Activated CD4-positive, alpha-beta T cell treated with anti-CD3 and anti-CD28 coated beads, Interleukin-10, Interleukin-2, amounts not matched to agents 100 ng/mL and 50 ng/mL, durations not matched to agents 16 hours and 8 hours (primary cell): ENCODE results near the gene PIK3C3.
"Not testable (repeated sequence)": the region's sequence is repeated elsewhere in the genome, so short reads cannot be mapped to it uniquely, and the experiment has no call there.

Source experiments
- DNase-seq: peaks from one replicate; pipeline ENCODE4 v3.0.0-alpha.2; 2020

Gene PIK3C3

DNA sequence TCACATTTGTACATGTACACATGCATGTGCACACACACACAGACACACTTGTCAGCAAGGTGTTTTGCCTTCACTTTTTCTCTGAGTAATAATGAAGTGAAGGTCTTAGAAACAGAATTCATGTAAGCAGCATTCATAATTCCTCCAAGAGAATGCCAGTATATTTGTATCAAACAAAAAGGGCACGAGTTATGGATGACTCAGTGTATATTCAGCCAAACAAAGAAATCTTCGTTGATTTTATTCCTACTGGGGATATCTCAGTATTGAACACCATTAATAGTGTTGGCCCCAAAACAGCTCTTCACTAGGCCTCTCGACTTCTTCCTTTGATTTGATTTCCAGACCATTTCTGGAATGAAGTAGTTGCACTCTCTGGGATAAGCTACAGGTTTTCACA lies 125.3 kb downstream of the PIK3C3 start:
- DNase-seq: no peak

DNA sequence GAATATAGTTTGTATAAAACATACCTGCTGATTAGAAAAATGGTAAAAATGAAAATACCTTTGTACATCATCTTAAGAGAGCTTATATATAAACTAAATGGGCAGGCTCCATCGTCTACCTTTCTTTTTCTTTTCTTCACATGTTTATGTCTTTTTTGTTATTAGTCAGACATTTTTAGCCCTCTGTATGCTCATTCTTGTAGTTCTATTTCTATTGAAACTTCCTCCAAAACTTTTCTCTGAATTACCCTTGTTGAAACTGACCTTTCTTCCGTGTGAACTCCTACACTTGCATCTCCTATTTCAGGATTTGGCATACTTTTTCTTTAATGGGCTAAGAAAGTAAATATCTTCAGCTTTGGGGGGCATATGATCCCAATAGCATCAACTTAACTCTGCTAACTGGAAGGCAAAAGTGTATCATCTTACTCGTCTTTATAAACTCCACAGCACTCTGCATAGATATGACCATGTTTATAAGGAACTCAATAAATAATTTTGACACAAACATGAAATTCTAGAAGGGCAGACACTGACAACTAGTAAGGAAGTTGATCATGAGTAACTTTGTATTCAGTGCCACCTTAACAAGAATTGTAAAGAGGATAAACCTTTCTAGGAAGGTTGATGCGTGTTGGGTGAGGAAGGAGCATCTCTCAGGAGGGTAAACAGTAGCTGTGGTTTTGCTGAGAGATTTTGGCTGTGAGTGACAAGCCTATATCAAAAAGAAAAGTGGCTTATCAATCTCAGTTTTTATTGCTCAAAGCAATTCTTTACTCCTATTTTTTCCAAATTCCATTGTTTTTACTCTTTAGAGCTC lies 127.6 kb downstream of the PIK3C3 start:
- DNase-seq: peak; percentile 46

DNA sequence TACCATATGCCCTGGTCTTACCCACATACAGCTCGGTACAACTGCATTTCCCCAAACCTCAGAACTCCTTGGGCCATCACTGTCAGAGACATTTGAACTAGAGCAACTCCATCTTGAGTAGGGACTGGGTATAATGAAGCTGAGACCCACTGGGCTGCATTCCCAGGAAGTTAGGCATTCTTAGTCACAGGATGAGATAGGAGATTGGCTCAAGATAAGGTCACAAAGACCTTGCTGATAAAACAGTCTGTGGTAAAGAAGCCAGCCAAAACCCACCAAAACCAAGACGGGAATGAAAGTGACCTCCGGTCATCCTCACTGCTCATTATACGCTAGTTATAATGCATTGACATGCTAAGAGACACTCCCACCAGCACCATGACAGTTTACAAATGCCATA lies 131.3 kb downstream of the PIK3C3 start:
- DNase-seq: no peak

DNA sequence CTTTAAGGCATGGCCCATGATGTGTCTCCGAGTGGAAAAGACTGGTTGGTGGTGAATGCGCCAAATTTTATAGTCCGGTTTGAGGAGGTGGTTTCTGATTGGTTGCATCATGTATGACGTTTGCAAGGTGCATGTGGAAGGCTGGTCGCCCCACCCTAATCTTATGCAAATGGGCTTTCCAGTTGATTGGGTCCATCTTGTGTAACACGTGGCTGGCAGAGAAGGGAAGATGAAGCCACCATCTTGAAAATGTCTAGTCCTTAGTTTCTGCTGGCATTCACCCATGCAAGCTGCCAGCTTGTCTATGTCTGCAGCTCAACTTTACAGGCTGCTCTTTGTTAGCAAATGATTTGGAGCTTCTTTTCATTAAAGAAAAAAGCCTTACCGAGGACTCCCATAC lies 132.2 kb downstream of the PIK3C3 start:
- DNase-seq: no peak

DNA sequence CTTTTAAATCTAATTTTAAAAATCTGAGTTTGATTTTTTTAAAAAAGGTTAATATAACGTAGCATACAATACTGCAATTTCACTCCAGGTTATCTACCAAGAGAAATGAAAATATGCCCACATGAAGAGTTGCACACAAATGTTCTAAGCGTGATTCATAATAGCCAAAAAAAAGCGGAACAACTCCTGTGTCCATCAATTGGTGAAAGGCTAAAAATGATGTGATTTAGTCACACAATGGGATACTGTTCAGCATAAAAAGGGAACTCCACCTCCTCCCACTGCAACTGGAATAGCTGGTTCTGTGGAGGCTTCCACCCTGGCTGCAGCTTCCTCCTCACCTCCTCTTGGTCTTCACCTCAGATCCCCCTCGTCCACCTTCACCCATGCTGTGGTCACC lies 132.8 kb downstream of the PIK3C3 start:
- no peak for DNase-seq

DNA sequence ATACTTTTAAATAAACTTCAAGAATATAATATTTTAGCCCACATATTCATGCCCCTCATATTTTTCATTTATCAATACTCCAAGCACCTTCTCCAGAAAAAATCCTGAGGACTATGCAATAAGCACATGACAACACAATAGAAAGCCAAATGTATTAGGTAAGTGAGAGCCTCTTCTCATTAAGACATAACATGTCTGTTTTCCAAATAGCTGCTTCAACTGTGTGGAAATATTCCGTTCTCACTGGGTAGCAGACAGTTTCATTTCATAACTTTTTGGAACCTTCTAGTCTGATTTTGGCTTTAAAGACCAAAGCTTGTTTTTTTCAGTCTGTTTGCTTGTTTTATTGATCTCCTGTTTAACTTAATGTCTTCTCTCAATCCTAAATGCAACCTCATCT lies 137.8 kb downstream of the PIK3C3 start:
- DNase-seq: no peak

DNA sequence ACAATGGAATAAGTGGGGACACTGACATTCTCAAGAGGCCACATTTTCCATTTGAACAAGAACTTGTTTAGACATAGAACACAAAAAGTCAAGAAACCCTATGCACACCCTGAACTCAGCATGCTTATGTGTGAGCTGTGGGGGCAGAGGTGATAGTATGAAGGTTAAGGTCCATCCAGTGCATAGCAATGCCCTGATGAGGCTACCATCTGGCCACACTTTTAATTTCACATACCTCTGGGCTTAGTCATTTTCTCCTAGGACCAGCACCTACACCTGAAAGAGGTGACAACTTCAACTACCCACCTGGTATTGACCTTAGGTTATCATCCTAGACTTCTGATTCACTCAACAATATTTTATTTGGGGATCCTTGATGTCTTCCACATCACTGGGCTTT lies 139.8 kb downstream of the PIK3C3 start:
- DNase-seq: no peak

DNA sequence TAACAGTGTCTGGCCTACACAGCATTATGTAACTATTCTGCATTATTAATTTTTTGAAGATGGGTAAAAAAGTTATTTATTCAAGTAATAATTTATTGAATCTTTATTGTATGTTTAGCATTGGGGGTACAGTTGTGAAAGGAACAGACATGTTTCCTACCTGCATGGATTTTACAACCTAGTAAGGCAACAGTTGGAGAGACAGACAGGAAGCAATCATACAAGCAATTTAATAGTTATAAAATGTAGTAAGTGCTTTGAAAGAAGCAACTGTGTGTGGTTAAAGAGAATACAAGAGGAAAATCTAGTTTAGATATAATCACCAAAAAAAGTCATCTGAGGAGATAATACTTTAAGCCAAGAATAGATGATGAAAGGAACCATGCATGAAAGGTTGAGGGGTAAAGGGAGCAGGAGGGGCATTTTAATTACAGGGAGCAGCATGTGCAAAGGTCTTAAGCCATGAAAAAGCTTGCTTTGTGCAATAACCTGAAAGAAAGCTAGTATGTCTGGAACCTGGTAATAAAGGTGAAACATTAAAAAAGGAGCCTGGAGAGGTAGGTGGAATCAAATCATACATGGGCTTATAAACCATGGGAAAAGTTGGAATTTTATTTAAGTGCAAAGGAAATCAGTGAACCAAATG lies 140.8 kb downstream of the PIK3C3 start:
- DNase-seq: no peak

DNA sequence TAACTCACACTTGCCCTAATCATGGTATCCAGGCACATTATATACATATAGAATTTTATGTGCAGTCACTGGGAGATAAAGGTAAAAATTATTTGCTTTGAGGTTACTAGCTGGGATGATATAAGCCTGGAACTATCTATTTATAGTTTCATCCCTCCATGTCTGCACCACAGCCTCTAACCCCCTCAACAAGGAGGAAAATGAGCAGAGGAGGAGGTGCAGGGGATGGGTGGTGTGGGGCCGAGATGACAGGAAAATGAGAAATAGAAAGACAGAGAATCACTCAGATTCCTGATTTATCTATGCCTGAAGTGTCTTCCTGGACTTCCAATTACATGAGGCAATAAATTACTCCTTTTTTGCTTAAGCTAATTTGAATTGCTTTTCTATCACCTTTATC lies 145.2 kb downstream of the PIK3C3 start:
- DNase-seq: no peak

DNA sequence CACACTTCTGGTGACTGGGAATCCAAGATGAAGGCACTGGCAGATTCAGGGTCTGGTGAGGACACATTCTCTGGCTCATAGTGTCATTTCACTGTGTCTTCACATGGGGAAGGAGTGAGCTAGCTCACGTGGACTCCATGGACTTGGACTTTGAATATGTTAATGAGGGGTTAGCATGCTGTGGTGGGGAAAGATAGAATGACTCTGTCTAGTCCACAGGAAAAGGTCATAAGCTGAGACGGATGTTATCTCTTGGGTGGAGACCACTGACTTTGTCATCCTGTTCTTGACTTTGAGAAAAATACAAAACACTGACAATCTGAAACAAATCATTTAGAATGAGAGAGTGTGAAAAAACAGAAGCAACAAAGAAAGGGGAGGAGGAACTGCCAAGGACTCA lies 145.9 kb downstream of the PIK3C3 start:
- no peak for DNase-seq

DNA sequence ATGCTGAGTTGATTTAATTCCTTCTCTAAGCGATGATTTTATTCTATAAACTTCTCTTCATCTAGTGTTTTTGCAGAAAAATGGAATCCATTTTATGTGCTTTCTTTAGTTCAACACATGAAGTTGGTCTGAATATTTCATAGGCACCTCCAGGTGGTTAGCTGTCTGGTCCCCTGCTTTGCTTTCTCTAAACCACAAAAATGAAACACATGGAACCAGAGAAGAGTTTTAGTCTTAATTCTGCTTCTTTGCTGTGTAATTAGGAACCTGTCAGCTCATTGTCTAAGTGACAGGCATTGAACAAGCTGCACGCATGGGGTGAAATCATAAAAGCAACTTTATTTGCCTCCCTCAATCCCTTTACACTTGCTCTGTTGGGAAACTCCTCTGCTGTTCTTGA lies 150.4 kb downstream of the PIK3C3 start:
- DNase-seq: no peak

DNA sequence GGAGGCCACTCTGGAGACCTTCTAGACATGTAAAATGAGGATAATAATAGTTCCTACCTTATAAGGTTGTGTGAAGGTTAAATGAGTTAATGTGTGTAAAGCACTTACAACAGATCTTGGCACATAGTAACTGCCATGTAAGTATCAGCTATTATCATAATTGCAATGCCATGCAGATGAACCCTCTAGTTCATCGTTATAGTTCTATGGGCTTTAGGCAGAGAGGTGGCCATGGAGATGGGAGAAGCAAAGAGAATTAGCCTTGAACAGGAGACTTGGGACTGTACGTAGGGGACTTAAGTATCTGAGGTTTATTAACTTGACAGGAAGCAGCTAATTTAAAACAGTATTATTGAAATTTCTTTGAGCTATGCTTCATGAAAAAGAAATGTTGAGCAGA lies 151.8 kb downstream of the PIK3C3 start:
- DNase-seq: no peak

DNA sequence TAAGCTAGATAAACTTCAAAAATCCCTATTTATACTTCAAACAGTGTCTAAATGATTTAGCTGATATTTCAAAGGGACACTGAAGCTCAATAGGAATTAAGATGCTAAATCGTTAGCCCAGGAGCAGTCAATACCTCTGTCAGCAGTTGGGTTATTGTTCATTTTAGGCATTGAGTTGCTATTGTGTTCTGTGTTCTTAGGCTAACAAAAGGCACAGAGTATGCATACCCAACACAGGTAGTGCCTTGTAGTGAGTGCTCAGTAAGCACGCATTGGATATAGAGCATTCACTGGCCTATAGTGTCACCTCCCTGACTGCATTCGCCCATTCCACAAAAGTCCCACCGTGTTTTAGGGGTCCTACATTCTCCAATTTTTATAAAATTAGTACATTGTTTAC lies 152.3 kb downstream of the PIK3C3 start:
- DNase-seq: no peak

DNA sequence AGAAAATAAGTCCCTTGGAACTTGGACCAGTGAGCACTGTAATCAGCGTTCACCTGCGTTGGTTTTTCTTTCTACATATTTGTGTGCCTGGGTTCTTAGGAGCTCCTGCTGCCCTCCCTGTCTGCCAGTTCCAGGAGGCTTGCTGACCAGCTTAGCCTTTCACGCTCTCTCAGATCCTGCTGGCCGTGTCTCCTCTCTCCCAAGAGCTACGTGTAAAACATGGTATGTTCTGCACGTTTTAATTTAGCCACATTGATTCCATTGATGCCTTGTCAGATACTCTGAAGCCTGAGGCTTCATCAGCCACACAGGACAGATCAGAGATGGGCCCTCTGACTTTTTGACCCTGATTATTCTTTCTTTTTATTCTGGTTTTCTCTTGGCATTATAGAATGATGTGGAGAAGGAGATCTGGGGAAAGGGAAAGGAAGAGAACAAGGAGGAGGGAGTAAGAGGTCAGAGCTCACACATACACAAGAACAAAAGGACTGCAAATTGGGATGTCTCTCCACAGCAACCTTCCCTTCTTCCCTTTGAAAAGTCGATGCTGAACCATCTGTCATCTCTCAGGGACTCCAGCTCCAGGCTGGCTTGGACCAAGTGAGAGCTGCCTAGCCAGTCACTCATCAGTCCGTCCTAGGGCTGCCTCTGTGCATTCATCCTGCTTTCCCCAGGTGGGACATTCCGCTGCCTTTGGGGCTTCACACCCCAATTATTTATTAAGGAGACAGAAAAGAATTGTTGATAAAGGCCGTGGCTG lies 152.8 kb downstream of the PIK3C3 start:
- no peak for DNase-seq

DNA sequence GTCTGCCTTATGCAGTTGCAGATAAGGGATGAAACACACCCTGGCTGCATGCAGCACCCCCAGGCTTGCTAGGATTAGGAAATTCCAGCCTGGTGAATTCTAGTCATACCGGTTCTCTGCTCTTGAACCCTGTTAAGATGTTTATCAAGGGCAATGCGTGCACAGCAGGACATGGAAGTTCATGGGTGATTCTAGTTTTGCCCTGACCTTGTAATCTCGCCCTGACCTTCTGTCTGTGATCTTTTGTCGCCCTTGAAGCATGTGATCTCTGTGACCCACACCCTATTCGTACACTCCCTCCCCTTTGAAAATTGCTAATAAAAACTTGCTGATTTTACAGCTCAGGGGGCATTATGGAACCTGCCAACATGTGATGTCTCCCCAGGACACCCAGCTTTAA lies 157.1 kb downstream of the PIK3C3 start:
- DNase-seq: not testable (repeated sequence)

DNA sequence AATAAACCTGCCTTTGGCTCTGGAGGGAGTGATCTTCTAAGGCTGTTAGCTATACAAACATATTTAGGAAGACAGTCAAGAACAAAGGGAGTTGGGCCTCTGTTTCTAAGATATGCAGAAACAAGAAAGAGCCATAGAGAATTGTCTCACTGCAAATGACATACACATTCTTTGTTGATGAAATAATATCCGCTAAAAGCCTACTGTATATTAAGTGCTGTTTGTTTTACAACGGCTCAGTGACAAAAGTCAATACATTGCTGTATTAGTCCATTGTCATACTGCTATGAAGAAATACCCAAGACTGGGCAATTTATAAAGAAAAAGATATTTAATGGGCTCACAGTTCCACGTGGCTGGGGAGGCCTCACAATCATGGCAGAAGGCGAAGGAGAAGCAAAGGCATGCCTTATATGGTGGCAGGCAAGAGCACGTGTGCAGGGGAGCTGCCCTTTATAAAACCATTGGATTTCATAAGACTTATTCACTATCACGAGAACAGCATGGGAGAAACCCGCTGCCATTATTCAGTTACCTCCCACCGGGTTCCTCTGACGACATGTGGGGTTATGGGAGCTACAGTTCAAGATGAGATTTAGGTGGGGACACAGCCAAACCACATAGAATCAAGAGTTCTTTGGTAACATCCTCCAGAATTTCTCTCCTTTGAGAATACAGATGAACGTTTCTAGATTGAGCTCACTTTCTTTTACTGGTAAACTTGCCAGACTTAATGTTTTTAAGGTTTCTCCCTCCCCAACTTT lies 157.8 kb downstream of the PIK3C3 start:
- DNase-seq: no peak

DNA sequence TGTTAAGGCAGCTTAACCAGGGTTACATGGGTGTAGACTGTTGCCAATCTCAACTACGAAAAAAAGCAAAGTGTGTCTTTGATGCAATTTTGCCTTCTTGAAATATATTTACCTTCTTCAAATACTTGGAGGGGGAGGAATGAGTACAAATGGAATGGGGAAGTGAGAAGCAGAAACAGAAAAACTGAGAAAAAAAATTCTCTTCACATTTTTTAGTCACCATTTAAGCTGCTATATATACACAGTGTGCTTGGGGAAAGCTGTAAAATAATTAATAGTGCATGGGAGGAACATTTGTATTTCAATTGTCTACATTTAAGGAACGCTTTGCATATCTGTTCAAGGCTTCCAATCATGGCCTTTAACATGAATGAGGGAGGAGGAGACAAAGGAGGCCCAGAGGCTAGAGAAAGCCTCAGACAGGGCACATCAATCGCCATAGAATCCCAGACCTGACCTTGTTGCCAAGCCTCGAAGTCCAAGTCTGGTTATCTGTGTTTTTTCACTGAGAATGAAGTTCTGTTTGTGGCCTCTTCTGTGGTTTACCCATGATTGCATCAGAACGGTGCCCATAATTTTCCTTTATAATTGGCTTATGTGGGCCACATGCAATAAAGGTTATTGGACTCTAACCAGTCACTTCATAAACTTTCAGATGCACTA lies 158.6 kb downstream of the PIK3C3 start:
- peak; percentile 36 for DNase-seq

DNA sequence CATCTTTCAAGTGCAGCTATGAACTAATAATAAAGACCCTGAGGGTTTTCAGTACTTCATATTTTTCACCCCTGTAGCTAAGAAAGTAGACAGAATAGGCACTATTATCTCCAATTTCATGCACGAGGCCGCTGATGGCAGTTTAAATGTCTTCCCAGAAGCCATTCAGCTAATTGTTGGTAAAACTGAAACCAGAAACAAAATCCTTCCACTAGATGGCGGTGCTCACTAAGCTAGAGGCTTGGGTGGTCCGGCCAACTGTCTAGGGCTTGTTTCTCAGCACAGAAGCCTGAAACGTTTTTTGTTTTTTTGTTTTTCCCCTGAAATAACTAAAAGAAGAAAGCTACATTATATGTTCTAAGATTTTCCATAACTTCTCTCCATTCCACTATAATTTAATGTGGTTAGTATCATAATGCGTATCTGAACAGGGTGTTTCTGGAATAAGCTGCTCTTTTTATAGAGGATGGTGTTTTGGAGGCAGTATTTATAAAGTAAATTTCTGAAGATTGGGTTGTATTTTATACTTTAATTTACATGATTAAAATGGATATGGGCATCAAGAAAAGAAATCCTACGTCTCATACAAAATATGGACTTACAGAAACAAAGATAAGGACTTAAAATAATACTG lies 159.4 kb downstream of the PIK3C3 start:
- peak; percentile 81 for DNase-seq

DNA sequence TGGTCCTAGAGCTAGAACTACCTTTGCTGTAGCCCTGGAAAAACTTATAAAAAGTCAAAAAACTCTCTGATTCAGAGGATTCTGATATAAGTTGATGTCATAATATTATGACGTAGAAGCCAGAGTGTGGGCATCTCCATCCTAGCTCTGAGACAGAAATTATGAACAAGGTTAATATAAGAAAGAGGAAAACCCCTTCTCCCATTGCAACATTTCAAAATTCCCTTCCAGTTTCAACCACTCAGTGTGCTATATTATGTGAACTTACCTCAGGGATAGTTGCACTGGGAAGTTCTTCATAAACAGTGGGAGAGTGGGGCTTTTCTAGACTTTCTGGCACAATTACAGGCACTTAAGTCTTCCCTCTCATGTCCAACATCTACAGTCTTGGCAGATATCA lies 171.6 kb downstream of the PIK3C3 start:
- no peak for DNase-seq

DNA sequence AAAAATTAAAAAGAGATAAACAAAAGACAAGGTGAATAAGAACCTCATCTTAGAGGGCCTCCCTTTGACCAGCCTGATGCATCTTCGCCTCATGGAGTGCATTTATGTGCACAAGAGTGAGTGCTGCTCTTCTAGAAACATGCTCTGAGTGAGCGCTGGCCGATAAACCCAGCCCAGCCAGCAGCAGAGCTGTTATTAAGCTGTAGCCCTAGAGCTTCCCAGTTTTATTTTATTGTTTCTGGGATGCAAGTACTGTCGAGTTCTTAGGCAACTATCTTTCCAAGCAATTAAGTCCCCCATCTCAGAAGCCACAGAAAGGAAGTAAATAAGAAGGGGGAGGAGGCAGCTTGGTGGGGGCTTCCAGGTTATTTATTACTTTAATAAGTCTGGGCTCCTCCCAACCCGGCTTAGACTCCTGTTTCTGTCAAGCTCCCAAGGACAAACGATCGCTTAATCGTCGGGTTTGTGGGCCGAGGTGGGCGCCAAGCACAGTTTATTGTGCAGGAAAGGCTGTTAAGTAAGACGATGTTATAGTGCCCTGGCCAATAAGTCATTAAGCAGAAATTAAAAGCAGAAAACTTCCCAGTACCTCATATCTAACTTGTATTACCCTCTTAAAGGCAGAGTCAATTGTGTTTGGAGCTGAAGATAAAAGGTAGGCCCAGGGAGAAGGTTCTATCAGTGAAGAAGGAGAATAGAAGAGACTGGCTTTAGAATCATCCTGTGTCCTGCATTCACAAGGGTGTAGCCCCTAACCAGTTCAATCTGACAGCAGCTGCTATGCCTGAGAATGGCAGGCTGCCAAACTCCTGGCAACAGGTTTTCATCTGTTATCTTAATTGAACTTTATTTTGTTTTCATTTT lies 176.3 kb downstream of the PIK3C3 start:
- DNase-seq: no peak

DNA sequence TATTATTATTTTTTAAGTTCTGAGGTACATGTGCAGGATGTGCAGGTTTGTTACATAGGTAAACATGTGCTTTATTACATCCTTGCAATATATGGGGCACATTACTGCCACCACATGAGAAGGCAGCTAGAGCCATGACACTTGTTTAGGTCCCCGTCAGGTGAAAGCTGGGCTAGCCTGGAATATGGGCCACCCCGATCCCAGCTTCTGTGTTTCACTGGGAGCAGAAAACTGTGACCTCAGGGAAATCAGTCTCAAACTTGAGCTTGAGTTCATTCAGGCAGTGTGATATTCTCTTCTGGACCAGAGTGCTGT lies 176.9 kb downstream of the PIK3C3 start:
- DNase-seq: no peak
